GM21423 (cell line): ENCODE data around the gene CD163.
"Not testable (repeated sequence)": the region's sequence is repeated elsewhere in the genome, so short reads cannot be mapped to it uniquely, and the experiment has no call there.

Source experiments
- ATAC-seq: cut with Tn5 transposase; IDR thresholded peaks from one replicate; pipeline ENCODE4 v1.9.1; 2021; ENCODE audit warnings: mild to moderate bottlenecking, moderate library complexity; ENCODE audit not compliant: unreplicated experiment

Gene CD163

GRCh38 chr12:7503686-7504415 lies at the start of gene CD163:
TSS of gene CD163 (minus strand) at chr12:7503777. CDS start at chr12:7503690, 87 bp downstream.
- no peak for ATAC-seq

- ATAC-seq = no peak
These were observed 39.2 kb upstream of the CD163 start for GRCh38 chr12:7542813-7543212.

- ATAC-seq = no peak
These were observed 38.5 kb upstream of the CD163 start for GRCh38 chr12:7542046-7542445.

GRCh38 chr12:7514416-7514815 lies 10.8 kb upstream of the CD163 start:
- ATAC-seq = no peak

- ATAC-seq = no peak
These were observed 9.0 kb upstream of the CD163 start for GRCh38 chr12:7512553-7512952.

GRCh38 chr12:7509793-7510470 lies 6.4 kb upstream of the CD163 start:
- not testable (repeated sequence) for ATAC-seq

- ATAC-seq = no peak
These were observed 965 bp downstream of the CD163 start for GRCh38 chr12:7502612-7503011.

GRCh38 chr12:7501031-7501588 lies 2.5 kb downstream of the CD163 start:
- no peak for ATAC-seq

- no peak for ATAC-seq
These were observed 3.9 kb downstream of the CD163 start for GRCh38 chr12:7499636-7500035.

- no peak for ATAC-seq
These were observed 4.8 kb downstream of the CD163 start for GRCh38 chr12:7498809-7499208.

GRCh38 chr12:7497661-7498060 lies 5.9 kb downstream of the CD163 start:
- no peak for ATAC-seq

- no peak for ATAC-seq
These were observed 7.1 kb downstream of the CD163 start for GRCh38 chr12:7496451-7496850.

- no peak for ATAC-seq
These were observed 8.4 kb downstream of the CD163 start for GRCh38 chr12:7495136-7495535.

- no peak for ATAC-seq
These were observed 10.6 kb downstream of the CD163 start for GRCh38 chr12:7493006-7493405.

- no peak for ATAC-seq
These were observed 17.1 kb downstream of the CD163 start for GRCh38 chr12:7486512-7486911.

GRCh38 chr12:7485095-7485494 lies 18.5 kb downstream of the CD163 start:
- ATAC-seq = no peak

GRCh38 chr12:7483343-7483742 lies 20.2 kb downstream of the CD163 start:
- ATAC-seq = no peak

- ATAC-seq = no peak
These were observed 23.8 kb downstream of the CD163 start for GRCh38 chr12:7479771-7480170.

GRCh38 chr12:7472060-7472459 lies 31.5 kb downstream of the CD163 start:
- no peak for ATAC-seq

GRCh38 chr12:7460375-7461259 lies 43.0 kb downstream of the CD163 start:
- no peak for ATAC-seq

- no peak for ATAC-seq
These were observed 43.6 kb downstream of the CD163 start for GRCh38 chr12:7459973-7460372.
